NCI-H69 (cell line): ENCODE data around the gene CATSPER1.

Experiments used
- DNase-seq: peaks from one replicate; lab custom pipeline; 2025; lab: John Stamatoyannopoulos, UW

CATSPER1 gene

DNA sequence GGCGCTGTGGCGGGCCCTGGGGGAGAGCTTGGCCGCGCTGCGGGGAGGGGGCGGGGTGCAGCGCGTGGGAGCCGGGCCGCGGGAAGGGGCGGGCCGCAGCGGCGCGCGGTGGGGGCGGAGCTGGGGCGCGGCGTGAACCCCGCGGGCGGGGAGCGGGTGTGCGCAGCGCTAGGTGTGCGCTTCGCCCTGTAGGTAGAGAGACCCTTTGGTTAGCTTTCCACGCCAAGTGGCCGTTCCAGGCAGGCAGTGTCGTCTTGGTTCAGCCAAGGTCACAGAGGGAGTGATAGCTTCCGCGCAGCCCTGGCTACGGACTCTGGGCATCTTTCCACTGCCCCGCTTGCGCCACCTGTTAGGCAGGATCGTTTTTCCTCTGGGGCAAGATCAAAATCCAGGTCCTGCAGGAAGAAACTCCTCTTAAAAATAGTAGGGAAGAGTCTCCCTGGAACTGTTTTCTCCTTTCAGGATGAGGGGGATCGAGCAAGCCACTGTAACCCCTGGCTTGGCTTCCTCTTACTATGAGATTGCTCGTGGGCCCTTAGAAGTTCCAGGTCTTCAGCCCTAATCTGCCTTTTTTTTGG lies 23.5 kb downstream of the CATSPER1 start:
- DNase-seq = peak; percentile 86

GRCh38 chr11:66001942-66002647 lies 24.2 kb downstream of the CATSPER1 start, which contains the start of the genes BANF1 and EIF1AD:
BANF1 (plus strand) TSS chr11:66002503; CDS start chr11:66003251, 748 bp downstream.
EIF1AD (minus strand) TSS chr11:66002157; CDS start chr11:66000389, 1,768 bp downstream.
- DNase-seq = peak; percentile 99

- DNase-seq = no peak
Observed at GRCh38 chr11:65997286-65997685, 29.0 kb downstream of the CATSPER1 start.

DNA sequence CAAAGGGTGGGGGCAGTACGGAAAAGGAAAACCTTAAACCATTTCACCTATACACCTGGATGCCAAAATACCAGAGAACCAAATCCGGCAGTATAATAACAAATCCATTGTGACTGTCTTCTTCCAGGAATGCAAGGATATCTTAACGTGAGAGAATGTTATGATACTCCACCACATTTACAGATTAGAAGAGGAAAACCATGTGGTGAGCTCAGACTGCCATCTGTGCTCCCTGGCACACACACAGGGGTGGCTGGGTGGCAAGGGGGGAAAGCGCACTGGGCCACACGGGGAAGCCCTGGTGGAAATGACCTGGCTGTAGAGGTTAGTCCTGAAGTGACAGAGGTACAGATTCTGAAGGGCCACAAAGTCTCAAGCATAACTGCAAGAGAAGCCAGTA lies 34.2 kb downstream of the CATSPER1 start:
- DNase-seq = no peak

DNA sequence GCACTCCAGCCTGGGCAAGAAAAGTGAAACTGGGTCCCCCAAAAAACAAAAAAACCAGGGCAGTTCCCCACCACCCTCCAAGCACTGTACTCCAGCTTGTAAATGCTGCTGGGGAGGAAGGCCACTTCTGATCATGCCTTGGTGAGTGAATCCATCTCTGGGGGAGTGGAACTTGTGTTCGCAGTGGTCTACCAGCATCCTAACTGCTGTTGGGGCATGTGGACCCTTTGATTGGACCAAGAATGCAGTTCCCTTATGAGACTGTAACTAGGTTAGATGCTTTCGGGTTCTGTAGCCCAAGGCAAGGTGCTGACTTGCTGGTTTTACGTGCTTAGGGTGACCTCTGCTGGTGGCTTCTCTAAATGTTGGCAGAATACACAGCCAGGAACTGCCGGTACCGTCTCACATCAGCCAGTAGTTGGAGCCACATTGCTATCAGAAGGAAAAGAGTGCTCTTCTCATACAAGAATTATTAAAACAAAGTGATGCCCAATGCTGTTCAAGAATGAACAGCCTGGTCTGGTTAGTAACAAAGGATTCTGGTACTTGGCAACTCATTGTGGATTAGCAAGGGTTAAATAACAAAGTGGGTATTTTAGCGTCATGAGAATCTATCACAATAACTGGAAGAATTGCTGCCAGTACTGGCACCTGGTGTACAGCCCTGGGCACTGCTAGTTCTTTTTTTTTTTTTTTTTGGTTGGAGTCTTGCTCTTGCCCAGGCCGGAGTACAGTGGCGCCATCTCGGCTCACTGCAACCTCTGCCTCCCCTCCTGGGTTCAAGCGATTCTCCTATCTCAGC lies 37.3 kb downstream of the CATSPER1 start:
- DNase-seq = peak; percentile 93

- DNase-seq = no peak
Observed at GRCh38 chr11:65987336-65987735, 38.9 kb downstream of the CATSPER1 start.

GRCh38 chr11:65983589-65983987 lies 42.7 kb downstream of the CATSPER1 start:
- no peak for DNase-seq

- no peak for DNase-seq
Observed at GRCh38 chr11:65982824-65983588, 43.3 kb downstream of the CATSPER1 start.

- no peak for DNase-seq
Observed at GRCh38 chr11:65981972-65982823, 44.1 kb downstream of the CATSPER1 start.

DNA sequence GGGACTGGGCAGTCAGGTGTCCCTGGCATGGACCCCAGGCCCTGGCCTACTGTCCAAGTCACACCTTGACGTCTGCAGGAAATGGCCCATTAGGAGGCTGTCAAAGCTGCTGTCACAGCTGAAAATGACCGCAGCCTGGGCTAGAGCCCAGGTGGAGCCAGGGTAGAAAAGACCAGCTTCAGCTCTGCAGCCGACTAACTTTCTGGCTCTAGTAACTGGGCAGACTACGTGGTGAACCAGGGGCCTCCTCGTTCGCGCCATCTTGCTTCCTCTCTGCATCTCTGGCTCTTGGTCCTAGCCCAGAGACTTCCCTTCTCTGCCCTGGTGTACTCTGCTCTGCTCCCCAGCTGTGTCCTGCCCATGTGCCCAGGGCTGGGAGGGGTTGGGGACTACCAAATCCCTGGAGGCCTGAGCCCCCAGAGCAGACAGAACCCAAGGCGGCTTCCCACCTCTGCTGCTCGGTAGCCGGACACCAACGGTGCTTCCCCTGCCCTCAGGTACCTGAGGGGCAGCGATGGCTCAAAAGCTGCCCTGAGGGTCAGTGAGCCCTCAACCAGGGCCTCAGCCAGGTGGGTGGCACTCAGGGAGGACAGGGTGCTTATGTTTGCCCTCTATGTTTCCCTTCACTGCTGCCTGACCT lies 45.1 kb downstream of the CATSPER1 start:
- DNase-seq = no peak

DNA sequence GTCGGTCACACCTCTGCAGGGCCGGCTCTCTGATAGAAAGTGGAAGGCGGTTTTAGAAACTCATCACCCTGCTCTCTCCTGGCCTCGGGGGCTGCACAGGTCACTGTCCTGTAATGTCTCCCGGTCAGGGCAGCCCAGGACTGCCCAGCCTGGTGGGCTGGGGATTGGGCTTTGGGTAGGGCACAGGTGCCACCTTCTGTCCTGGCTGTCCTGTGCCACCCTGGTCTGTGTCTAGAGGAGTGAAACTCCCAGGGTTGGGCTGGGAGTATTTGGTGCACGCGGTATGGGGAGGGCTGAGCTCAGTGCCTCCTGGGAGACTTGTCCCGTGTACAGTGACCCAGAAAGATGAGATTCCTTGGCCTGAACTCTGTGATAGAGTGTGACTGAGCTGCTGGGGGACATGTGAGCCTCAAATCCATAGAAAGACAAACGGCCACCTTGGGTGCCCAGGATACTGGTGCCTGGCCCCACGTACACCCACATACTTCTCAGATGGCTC lies 47.0 kb downstream of the CATSPER1 start:
- DNase-seq = no peak

- DNase-seq = no peak
Observed at GRCh38 chr11:65978391-65979238, 47.7 kb downstream of the CATSPER1 start.

GRCh38 chr11:65977621-65978390 lies 48.5 kb downstream of the CATSPER1 start:
- DNase-seq = no peak

DNA sequence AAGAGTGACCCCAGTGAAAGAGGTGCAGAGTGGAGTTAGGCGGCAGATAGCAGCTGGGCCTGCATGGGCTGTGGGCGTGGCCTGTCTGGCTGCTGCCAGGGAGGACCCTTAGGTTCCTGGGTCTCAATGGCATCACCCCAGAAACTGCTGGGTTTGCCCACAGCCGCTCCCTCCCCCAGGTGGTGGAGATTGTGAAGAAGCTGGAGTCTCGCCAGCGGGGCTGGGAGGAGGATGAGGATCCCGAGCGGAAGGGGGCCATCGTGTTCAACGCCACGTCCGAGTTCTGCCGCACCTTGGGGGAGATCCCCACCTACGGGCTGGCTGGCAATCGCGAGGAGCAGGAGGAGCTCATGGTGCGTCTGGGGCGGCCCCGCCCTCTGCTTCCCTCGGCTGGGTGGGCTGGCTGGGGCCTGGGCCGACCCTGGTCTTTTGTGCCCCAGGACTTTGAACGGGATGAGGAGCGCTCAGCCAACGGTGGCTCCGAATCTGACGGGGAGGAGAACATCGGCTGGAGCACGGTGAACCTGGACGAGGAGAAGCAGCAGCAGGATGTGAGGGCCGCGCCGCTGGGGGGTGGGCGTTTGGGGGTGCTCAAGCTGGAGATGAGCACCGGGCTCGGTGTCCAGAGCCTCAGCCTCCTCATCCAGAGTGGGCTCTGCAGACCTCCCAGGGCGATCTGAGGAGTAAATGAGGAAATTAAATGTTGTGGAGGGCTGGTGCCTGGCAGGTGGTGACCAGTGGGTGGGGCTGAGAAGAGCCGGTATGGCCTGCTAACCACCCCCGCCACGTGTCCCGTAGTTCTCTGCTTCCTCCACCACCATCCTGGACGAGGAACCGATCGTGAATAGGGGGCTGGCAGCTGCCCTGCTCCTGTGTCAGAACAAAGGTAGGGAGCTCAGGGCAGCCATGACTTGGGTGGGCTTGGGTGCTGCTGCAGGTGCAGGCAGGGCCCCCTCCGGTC lies 49.8 kb downstream of the CATSPER1 start:
- no peak for DNase-seq

- no peak for DNase-seq
Observed at GRCh38 chr11:65975771-65976170, 50.5 kb downstream of the CATSPER1 start.

DNA sequence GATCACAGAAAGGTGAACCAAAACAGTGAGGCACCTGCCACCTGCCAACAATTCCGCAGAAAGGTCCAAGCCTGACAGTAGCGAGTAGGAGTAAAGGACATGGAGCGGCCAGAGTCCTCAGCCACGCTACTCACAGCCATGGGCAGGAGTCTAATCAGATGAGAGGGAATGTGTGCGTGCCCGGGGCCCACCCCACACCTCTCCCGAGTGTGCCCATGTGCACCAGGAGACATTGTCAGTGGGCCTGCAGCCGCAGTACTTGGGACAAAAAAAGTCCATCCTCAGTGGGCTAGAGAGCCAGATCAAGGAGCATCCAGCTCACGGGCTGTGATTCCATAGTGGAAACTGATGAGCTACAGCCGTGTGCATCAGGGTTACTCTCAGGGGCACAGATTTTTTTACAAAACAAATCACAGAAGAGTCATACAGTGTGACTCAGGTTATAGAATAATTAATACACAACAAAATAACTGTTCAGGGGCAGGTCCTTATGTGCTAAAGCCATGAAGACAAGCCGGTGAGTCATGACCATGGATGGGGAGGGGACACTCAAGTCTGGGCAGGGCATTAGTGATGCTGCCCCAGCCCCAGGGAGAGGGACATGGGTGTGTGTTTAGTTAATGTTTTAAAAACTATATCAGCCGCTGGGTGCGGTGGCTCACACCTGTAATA lies 52.7 kb downstream of the CATSPER1 start:
- no peak for DNase-seq

DNA sequence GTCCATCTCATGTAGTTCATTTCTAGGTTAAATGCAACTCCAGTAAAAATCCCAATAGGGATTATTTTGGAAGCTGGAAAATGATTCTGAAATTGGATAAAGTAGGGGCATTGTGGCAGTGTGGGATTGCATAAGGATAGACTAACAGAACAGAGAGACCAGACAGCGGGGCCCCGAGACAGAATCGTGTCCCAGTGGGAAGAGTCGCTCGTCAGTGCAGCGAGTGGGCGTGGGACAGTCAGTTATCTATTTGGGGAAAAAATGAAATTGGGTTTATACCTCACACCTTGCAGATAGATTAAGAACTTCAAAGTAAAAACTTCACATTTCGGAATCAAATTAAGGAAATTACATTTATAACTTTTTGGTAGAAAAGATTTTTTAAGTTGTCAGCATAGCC lies 54.2 kb downstream of the CATSPER1 start:
- DNase-seq = no peak
